ENCODE results near the gene SVEP1. TPM values are rescaled to one million over a fixed set of nuclear protein-coding genes. Genes with fewer than 3 reads are reported as not detected.

Gene SVEP1
- total RNA-seq, 1 donor from 2014 or later: 19.7 TPM

- DNase-seq (ENCODE audit: low spot score): no peak
Observed at GRCh38 chr9:110319781-110320492, 259.6 kb downstream of the SVEP1 start.

DNA sequence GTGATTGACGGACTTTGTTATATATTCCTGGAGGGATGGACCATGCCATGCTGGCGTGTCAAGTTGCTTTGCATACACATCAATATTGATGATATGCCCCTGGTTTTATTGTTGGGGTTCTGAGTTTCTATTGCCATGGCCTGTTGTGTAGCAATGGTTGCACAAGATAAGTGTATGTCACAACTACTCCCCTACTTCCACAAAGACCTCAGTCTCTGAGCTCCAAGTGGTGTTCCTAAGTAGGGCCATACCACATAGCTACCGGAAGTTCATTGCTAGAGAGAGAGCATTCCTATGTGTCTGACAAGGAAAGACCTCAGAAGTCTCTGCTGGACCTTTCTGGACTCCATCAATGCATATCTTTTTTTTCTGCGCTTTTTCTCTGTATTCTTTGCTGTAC is 261.6 kb downstream of the SVEP1 start:
- no peak for DNase-seq (ENCODE audit: low spot score)

GRCh38 chr9:110316261-110317075 is 263.1 kb downstream of the SVEP1 start:
- no peak for DNase-seq (ENCODE audit: low spot score)

Other genes starting within 250 kb of the SVEP1 start
- gene TXNDC8, start 241.9 kb downstream of the SVEP1 start, total RNA-seq: not detected
- gene MUSK, start 89.0 kb upstream of the SVEP1 start, total RNA-seq: not detected

Data from ureter (tissue), 1 donor.